HG03469 (cell line): ENCODE results near the gene FRG2C.
"Not testable (repeated sequence)": the region's sequence is repeated elsewhere in the genome, so short reads cannot be mapped to it uniquely, and the experiment has no call there.

Experiments used
- ATAC-seq: cut with Tn5 transposase; IDR thresholded peaks from one replicate; pipeline ENCODE4 v1.9.1; 2021; ENCODE audit warnings: mild to moderate bottlenecking, moderate library complexity, moderate number of reproducible peaks; ENCODE audit not compliant: unreplicated experiment

The FRG2C gene

DNA sequence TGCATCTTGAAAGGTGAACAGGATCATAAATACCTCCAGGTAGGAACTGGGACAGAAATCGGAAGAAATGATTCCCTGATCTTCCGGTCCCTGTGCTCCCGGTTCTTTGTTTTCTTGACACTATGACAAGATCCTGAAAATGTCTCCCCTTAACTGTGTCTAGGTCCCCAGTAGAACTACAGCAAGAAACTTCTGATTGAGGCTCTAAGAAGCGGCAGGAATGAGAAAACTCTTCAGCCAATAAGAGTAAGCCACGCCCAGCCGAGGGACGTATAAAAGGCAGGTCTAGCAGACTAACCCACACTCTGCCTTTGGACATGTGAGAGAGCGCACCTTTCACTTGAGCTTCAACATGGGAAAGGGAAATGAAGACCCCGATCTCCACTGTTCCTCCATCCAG lies at the start of gene FRG2C:
Gene FRG2C, plus strand, starts transcription at position 301 of the 400 bp plus-strand sequence. Its CDS starts 52 bp downstream, at position 353.
- not testable (repeated sequence) for ATAC-seq

GRCh38 chr3:75618666-75619305 lies 45.3 kb upstream of the FRG2C start:
- not testable (repeated sequence) for ATAC-seq

- ATAC-seq: not testable (repeated sequence)
Observed at GRCh38 chr3:75619481-75620031, 44.6 kb upstream of the FRG2C start.

DNA sequence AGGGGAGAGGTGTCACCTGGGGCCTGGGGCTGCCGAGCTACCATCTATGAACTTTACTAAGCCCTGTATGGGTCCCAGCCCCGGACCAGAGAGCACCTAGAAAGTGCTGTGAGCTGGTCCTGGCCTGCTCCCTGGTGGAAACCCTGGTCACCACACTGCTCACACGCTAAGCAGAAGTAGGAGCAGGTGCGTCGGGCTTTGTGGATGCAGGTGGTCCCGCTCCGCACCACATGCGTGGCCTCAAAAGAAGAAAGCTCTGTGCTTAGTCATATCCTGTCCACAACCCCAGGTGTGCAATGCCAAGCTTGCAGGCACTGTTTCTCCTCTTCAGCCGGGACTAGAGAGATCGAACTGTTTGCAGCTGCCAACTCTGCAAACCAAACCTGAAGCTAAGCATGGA lies 42.4 kb upstream of the FRG2C start:
- not testable (repeated sequence) for ATAC-seq

DNA sequence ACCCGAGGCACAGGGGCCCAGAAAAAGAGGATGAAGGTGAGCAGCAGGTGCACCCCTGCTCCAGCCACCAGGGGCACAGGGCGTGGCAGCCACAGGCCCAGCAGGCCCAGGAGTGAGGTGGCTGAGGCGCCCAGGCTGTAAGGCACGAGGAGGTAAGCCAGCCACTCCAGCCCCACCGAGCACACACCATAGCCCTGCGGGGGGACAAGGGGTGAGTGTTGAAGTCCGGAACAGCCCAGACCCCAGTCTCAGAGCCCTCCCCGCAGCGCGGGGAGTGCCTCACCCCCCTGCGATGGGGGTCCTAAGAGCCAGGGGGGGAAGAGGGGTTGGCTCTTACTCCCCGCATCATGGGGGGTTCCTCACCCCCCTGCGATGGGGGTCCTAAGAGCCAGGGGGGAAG lies 40.5 kb upstream of the FRG2C start:
- not testable (repeated sequence) for ATAC-seq

DNA sequence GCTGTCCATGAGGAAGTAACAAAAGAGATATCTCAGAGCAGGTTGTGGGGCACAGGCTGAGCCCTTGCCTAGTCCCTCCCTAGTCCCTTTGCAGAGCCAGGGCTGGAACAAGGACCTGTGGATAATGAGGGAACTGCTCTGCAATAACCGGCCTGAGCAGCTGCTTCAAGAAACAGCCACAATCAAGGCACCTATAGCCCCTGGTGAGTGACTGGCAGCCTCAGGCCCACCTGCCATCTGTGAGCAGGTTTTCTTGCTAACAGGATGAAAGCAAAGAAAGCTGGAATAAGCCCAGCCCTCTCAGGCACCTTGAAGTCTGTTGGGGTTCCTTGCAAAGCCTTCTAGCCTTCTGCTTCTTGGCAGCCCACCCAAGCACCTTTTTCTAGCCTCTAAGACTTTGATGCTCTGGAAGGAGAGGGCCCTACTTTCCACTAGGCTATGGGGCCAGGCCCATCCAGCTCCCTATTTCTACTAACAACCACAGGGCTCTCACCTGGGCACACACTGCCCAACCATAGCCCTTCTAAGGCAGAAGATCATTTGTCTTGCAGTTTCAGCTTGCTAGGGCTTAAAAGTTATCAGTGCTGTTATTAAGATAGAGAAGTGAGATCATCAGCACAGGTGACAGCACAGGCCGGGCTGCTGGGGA lies 33.1 kb upstream of the FRG2C start:
- ATAC-seq: not testable (repeated sequence)

DNA sequence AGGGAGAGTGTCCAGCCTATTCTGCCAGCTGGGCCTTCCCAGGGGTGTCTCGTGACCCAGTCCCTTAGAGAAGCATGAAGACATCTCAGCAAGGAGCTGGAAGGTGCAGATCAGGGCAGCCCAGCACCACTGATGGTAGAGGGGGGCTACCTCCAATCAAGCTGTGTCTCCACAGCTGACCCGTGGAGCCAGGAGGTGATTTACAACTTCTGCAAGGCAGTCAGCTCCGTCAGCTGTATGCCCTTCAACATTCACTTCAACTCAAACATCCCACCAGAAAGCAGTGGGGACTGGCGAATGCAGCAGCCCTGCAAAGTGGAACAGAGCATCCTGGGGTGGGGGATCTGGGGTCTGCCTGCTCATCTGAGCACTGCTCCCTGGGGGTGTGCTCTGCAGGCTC lies 32.6 kb upstream of the FRG2C start:
- no peak for ATAC-seq

DNA sequence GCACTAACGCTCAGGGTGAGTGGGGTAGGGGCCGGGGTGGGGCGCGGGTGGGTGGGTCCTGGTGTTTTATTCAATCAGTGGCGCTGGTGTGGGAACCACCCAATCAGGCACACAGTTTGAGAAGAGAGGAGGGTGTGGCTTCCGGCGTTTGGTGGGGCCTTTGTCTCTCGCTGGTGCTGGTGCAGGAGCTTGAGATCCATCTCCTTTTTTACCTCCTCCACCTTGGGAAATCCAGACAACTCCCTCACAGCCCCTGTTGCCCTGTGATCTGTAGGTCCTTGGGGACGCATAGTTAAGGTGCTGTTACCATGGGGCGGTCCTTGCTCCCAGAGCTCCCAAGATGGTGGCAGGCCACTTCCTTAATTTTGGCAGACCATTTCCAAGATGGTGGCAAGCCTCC lies 25.2 kb upstream of the FRG2C start:
- not testable (repeated sequence) for ATAC-seq

- ATAC-seq: peak; percentile 60
Observed at GRCh38 chr3:75641107-75641517, 23.0 kb upstream of the FRG2C start.

DNA sequence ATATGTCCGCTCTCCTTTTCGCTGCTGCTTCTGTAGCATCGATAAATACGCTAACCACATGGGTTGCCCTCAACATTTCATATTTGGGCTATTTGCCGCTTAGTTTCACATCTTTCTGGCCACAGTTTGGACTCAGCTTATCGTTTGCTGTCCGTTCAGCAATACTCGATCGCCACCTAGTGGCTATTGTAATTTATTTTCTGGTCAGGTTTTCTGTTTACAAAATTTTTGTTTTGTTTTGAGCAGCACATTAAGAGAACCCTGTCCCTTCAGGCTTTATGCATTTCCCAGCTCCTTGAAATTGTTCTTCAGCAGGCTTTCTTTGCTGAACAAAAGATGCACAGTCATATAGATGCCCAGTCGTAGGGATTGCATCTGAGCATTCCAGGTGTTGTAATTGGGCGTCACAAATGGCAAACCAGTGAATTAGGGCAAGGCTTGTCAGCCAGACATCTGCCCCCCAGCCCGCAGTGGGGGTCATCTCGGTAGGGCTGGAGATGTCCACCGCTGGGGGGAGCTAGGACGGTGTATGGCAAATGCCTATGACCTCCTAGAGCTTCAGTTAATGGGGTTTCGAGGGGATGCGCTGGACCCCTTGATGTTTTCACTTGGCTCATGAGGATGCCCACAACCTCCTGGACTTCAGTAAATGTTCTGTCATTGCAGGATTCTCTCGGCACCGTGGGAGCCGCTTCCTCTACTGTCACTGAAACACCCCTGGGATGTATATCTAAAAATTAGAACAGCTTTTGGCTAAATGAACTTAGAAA lies 20.9 kb upstream of the FRG2C start:
- not testable (repeated sequence) for ATAC-seq

- not testable (repeated sequence) for ATAC-seq
Observed at GRCh38 chr3:75645548-75645947, 18.6 kb upstream of the FRG2C start.

DNA sequence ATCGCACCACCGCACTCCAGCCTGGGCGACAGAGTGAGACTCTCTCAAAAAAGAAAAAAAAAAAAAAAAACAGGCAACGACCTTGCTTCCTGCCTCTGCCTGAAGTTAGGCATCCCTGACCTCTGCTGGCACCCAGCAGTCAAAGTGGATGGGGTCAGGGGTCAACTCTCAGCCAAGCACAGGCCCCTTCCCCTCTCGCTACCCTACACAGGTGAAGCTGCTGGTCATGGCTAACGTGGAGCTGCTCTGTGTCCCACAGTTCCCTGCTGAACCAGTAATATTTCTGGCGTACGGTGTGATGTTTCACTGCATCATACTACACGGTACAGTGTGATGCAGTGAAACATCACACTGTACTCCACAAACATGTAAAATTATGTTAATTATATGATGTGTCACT lies 13.9 kb upstream of the FRG2C start:
- no peak for ATAC-seq

DNA sequence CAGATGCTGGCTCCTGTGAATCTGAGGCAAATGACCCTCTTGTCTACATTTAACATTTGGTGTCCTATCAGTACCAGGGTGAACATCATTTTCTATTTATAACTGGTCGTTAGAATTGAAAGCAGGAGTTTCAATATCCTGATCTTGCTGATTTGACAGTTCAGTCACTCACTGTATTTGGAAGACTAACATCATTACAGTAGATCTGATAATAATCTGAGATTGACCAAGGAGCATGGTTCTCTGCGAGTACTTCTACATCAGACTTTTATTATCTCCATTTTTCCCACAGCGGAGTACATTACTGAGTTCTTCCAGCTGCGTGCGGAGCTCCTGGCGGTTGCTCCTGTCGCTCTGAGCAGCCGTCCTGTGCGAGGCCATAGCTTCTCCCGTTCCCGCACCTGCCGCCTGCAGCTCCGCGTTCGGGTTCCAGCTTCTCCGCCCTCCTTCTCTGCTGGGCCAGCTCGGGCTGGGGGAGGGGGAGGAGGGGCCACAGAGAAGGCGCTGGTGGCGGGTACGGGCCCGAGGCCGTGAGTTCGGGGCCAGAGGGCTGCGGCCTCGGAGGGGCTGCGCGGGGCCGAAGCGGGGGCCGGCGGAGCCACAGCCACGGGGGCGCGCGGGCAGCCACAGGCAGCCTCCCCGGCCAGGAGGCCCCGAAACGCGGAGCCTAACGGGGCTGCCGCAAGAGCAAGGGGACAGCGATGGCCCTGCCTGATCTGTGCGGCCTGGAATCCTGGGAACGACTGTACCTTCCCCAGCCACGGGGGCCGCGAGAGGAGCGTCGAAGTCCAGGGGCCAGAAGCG lies 8.8 kb upstream of the FRG2C start:
- ATAC-seq: not testable (repeated sequence)

DNA sequence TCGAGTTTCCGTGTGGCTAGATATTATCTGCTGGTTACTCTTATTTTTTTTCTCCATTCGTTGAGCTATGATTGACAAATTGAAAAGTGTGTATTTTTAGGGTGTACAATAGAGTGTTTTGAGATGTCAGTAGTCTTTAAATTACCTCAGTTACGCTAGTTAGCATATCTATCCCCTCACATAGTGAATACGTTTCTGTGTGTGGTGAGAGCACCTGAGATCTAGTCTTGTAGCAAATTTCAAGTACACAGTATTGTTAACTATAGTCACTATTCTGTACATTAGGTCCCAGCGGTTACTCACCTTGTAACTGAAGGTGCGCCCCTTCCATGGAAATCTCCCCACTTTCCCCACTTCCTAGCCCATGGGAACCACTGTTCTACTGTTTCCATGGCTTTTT lies 8.2 kb upstream of the FRG2C start:
- not testable (repeated sequence) for ATAC-seq

- ATAC-seq: not testable (repeated sequence)
Observed at GRCh38 chr3:75658411-75659107, 5.6 kb upstream of the FRG2C start.

DNA sequence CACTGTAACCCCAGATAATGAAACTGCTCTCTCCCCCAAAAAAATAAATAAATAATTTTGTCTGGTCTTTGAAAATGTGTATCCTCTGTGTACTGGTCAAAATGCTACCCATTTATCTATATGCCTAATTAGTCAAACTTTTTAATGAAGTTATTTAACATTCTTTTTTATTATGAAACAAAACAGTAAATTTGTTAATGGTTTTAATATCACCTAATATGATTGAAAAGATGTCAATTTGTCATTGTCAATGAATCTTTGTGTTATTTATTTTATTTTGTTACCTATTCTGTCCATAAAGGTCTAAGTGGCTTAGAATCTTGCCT lies 5.1 kb upstream of the FRG2C start:
- ATAC-seq: not testable (repeated sequence)

- not testable (repeated sequence) for ATAC-seq
Observed at GRCh38 chr3:75665626-75666025, 1.5 kb downstream of the FRG2C start.

GRCh38 chr3:75667757-75668701 lies 3.9 kb downstream of the FRG2C start:
- ATAC-seq: not testable (repeated sequence)

DNA sequence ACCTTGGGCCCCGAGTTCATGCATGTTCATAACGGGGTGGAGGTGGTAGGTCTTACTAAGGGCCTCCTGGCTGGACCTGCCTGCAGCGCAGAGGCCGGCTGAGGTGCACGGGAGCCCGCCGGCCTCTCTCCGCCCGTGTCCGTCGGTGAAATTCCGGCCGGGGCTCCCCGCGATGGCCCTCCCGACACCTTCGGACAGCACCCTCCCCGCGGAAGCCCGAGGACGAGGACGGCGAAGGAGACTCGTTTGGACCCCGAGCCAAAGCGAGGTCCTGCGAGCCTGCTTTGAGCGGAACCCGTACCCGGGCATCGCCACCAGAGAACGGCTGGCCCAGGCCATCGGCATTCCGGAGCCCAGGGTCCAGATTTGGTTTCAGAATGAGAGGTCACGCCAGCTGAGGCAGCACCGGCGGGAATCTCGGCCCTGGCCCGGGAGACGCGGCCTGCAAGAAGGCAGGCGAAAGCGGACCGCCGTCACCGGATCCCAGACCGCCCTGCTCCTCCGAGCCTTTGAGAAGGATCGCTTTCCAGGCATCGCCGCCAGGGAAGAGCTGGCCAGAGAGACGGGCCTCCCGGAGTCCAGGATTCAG lies 4.7 kb downstream of the FRG2C start:
- not testable (repeated sequence) for ATAC-seq
